CD4-positive, alpha-beta T cell (primary cell): ENCODE measurements around the gene ATL2. TPM values are rescaled to one million over a fixed set of nuclear protein-coding genes. Genes with fewer than 3 reads are reported as not detected.
"Not testable (repeated sequence)": the region's sequence is repeated elsewhere in the genome, so short reads cannot be mapped to it uniquely, and the experiment has no call there.

Experiments used
- ATAC-seq: fragments of 200-7000 bp; cut with Tn5 transposase; one replicate; pipeline ENCODE4 v1.10.0; 2022; ENCODE audit warnings: mild to moderate bottlenecking; ENCODE audit not compliant: poor library complexity
- CTCF ChIA-PET: fragments of 350-600 bp; sonication (Branson Sonifier 250); formaldehyde crosslinking; loops from one replicate; lab custom pipeline; 2021; ENCODE audit warnings: antibody characterized with exemption, inconsistent platforms; lab: Charles Lee
- POLR2A ChIA-PET: fragments of 350-600 bp; sonication (Branson Sonifier 250); formaldehyde crosslinking; loops from one replicate; lab custom pipeline; 2021; ENCODE audit warnings: antibody characterized with exemption, inconsistent platforms; lab: Charles Lee
- DNase-seq, 14 experiments: peaks; one replicate each; pipeline ENCODE4 v3.0.0-alpha.2; 2013 to 2020; ENCODE audit warnings: mixed read lengths in 2 of 14
- H3K27ac ChIP-seq, 2 donors: one replicate each; pipeline versions ENCODE4 v1.5.1 to v1.7.0; 2013; ENCODE audit warnings: low read length in 2 of 2, low read depth in 1 of 2, mild to moderate bottlenecking in 1 of 2
- H3K27me3 ChIP-seq, 2 experiments: 1 replicate in 1 of 2; 2 replicates in 1 of 2; pipeline versions ENCODE4 v1.6.1 to v1.7.0; 2013; ENCODE audit warnings: low read length in 2 of 2, control low read depth in 1 of 2, mild to moderate bottlenecking in 1 of 2, moderate library complexity in 1 of 2; ENCODE audit not compliant: insufficient read depth in 2 of 2, control insufficient read depth in 1 of 2
- H3K36me3 ChIP-seq: one replicate; pipeline ENCODE4 v1.6.1; 2013; ENCODE audit warnings: low read length, control low read depth; ENCODE audit not compliant: insufficient read depth
- H3K4me1 ChIP-seq: one replicate; pipeline ENCODE4 v1.6.1; 2013; ENCODE audit warnings: low read length, control low read depth; ENCODE audit not compliant: insufficient read depth
- H3K4me3 ChIP-seq: one replicate; pipeline ENCODE4 v1.5.1; 2013; ENCODE audit warnings: mild to moderate bottlenecking, low read length, moderate library complexity
- H3K9me3 ChIP-seq, 2 experiments: 1 replicate in 1 of 2; 2 replicates in 1 of 2; pipeline versions ENCODE4 v1.6.1 to v1.7.0; 2013; ENCODE audit warnings: low read length in 2 of 2, mild to moderate bottlenecking in 2 of 2, control low read depth in 1 of 2, moderate library complexity in 1 of 2; ENCODE audit not compliant: control insufficient read depth in 1 of 2, insufficient read depth in 1 of 2
- H3K27ac Mint-ChIP-seq: one replicate; pipeline ENCODE4 v1.8.0; 2020; ENCODE audit warnings: mixed read lengths
- H3K27me3 Mint-ChIP-seq: one replicate; pipeline ENCODE4 v1.8.0; 2021; ENCODE audit warnings: mixed read lengths
- H3K36me3 Mint-ChIP-seq: one replicate; pipeline ENCODE4 v1.8.0; 2021; ENCODE audit warnings: low read depth, mixed read lengths
- H3K4me1 Mint-ChIP-seq: one replicate; pipeline ENCODE4 v1.8.0; 2021; ENCODE audit warnings: low read depth, mixed read lengths
- H3K4me3 Mint-ChIP-seq: one replicate; pipeline ENCODE4 v1.8.0; 2020; ENCODE audit warnings: mild to moderate bottlenecking, mixed read lengths
- H3K9me3 Mint-ChIP-seq: one replicate; pipeline ENCODE4 v1.8.0; 2020; ENCODE audit warnings: mixed read lengths
- intact Hi-C, 2 experiments: fragments of 100-400 bp; cut with DNase I in 1 of 2; cut with micrococcal nuclease in 1 of 2; formaldehyde crosslinking; loops; one replicate each; pipeline versions ENCODE4 v1.15.1 to v1.9.0; 2023 to 2025; cut with DNase I, micrococcal nuclease
- total RNA-seq, 174 experiments: library from RNA in 2 of 174; stranded (reverse) in 2 of 174; gene quantifications; one replicate each; pipeline ENCODE4 v1.2.3 and lab custom pipeline; 2021 to 2026
- TF ChIP-seq, protein P1 (sequence below): fragments of 200-600 bp; IDR thresholded peaks from one replicate; pipeline ENCODE4 v1.8.0; 2022; ENCODE audit warnings: antibody characterized with exemption, mild to moderate bottlenecking

ATL2 gene
- total RNA-seq, 2 experiments from 2014 or later, result 85.5 to 91.7 TPM

DNA sequence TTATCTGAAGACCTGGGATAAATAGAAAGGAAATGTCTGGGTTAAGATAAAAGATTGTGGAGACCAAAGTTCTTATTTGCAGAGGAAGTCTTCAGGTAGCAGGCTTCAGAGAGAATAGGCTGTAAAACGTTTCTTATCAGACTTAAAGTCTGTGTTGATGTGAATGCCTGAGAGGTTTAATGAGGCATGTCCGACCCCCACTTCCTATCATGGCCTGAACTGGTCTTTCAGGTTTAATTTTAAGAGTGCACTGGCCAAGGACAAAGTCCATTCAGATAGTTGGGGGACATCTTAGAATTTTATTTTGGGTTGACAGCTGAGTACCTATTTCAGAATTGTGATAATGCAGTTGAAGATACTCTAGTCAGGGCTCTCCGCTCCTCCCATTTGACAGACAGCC lies 92.1 kb downstream of the ATL2 start:
- intact Hi-C loops, result no loop called here
- Histone ChIP-seq H3K36me3 (no peaks in the 10 kb centered on the region), H3K4me1 (peaks cover 3% of the 10 kb centered on the region), H3K27me3 (peaks cover 0 to 9% of the 10 kb centered on the region in 2 experiments), H3K4me3 (no peak overlapping the region), H3K9me3 (no peaks in the 10 kb centered on the region), H3K27ac (no peak overlapping the region)
- Mint-ChIP-seq H3K27ac (peak overlapping the region; percentile 7), H3K27me3 (peaks cover 23% of the 10 kb centered on the region), H3K9me3 (no peaks in the 10 kb centered on the region), H3K36me3 (no peaks in the 10 kb centered on the region), H3K4me1 (peaks cover 21% of the 10 kb centered on the region), H3K4me3 (no peak overlapping the region)
- DNase-seq, result no peak
- ChIA-PET CTCF (no interaction called here), POLR2A (no interaction called here)
- TF ChIP-seq, protein P1, sequence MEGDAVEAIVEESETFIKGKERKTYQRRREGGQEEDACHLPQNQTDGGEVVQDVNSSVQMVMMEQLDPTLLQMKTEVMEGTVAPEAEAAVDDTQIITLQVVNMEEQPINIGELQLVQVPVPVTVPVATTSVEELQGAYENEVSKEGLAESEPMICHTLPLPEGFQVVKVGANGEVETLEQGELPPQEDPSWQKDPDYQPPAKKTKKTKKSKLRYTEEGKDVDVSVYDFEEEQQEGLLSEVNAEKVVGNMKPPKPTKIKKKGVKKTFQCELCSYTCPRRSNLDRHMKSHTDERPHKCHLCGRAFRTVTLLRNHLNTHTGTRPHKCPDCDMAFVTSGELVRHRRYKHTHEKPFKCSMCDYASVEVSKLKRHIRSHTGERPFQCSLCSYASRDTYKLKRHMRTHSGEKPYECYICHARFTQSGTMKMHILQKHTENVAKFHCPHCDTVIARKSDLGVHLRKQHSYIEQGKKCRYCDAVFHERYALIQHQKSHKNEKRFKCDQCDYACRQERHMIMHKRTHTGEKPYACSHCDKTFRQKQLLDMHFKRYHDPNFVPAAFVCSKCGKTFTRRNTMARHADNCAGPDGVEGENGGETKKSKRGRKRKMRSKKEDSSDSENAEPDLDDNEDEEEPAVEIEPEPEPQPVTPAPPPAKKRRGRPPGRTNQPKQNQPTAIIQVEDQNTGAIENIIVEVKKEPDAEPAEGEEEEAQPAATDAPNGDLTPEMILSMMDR, result no peak
- no peak for ATAC-seq

DNA sequence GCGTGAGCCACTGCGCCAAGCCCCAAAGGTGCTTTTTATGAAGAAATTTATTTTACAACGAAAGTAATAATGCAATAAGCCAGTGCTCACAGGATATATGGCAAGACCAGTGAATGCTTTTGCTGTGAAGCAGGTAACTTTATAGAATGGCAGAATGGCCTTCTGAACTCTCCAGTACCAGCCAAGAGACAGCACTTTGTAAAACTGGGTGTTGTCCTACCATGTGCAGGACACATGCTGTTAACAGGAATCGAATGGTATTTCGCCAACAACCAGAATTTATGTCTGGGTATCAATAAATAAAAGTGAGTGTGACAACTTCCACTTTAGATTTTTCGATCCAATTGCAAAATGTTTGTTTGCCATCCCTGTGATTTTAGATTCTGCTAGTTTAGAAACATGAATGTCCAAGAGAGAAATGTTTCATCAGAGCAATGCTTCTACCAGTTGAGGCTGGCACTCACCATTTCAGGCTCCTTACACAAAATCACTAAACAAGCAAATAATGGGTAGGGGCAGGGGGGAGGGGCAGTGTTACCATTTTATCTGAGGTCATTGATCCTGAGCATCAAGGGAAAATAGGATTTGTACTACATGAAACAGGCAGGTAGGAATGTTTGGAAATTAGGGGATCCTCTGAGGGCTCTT lies 95.9 kb downstream of the ATL2 start:
- H3K27ac Mint-ChIP-seq, result no peak overlapping the region
- H3K36me3 Mint-ChIP-seq, result no peaks in the 10 kb centered on the region
- H3K36me3 ChIP-seq, result no peaks in the 10 kb centered on the region
- H3K27ac ChIP-seq, result no peak overlapping the region
- no peak overlapping the region for H3K4me3 ChIP-seq
- POLR2A ChIA-PET, result no interaction called here
- peaks cover 3% of the 10 kb centered on the region for H3K4me1 ChIP-seq
- DNase-seq (no peak), ATAC-seq (no peak)
- peaks cover 7% of the 10 kb centered on the region for H3K27me3 Mint-ChIP-seq
- no peaks in the 10 kb centered on the region for H3K9me3 Mint-ChIP-seq
- H3K4me1 Mint-ChIP-seq, result peaks cover 21% of the 10 kb centered on the region
- TF ChIP-seq, protein P1, result no peak
- no peak overlapping the region for H3K4me3 Mint-ChIP-seq
- intact Hi-C loops, result no loop called here
- H3K9me3 ChIP-seq, result no peaks in the 10 kb centered on the region
- H3K27me3 ChIP-seq, result no peaks in the 10 kb centered on the region
- CTCF ChIA-PET, result no interaction called here

DNA sequence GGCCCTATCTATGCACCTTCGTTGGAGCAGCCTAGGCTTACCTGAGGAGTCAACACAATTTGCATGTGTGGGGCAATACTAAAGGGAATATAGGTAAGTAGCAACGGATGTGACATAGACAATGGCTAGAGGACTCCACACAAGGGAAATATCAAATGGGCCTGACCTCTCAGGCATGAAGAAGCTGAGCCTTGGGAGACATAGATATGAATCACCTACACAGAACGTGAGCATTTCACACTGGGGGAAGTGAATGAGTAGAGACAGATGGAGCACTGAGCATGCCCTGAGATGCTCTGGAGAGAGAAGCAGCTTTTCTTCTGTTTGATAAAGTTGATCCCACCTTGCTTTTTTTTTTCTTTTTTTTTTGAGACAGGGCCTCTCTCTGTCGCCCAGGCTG lies 97.9 kb downstream of the ATL2 start:
- DNase-seq (no peak), ATAC-seq (no peak)
- H3K4me1 ChIP-seq, result no peaks in the 10 kb centered on the region
- Mint-ChIP-seq H3K4me3 (no peak overlapping the region), H3K4me1 (peaks cover 4% of the 10 kb centered on the region), H3K36me3 (no peaks in the 10 kb centered on the region), H3K27ac (no peak overlapping the region), H3K27me3 (peaks cover 7% of the 10 kb centered on the region), H3K9me3 (no peaks in the 10 kb centered on the region)
- ChIA-PET POLR2A (no interaction called here), CTCF (no interaction called here)
- H3K9me3 ChIP-seq, result no peaks in the 10 kb centered on the region
- H3K27ac ChIP-seq, result no peak overlapping the region
- TF ChIP-seq, protein P1, result no peak
- intact Hi-C loops, result loop anchor here (10.0 kb wide), 2 partner anchors 384 to 1494 kb away; no protein-coding TSS in a partner anchor
- no peaks in the 10 kb centered on the region for H3K27me3 ChIP-seq
- H3K36me3 ChIP-seq, result no peaks in the 10 kb centered on the region
- no peak overlapping the region for H3K4me3 ChIP-seq

DNA sequence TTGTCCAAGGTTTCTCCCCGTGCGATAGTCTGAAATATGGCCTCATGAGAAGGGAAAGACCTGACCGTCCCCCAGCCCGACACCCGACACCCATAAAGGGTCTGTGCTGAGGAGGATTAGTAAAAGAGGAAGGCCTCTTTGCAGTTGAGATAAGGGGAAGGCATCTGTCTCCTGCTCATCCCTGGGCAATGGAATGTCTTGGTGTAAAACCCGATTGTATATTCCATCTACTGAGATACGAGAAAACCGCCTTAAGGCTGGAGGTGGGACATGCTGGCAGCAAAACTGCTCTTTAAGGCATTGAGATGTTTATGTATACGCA lies 99.0 kb downstream of the ATL2 start:
- H3K27ac ChIP-seq, H3K27me3 ChIP-seq, ATAC-seq, H3K4me3 ChIP-seq, H3K4me1 ChIP-seq, DNase-seq, H3K36me3 Mint-ChIP-seq, H3K27me3 Mint-ChIP-seq, POLR2A ChIA-PET, H3K9me3 ChIP-seq, H3K4me3 Mint-ChIP-seq, H3K9me3 Mint-ChIP-seq, H3K36me3 ChIP-seq, H3K27ac Mint-ChIP-seq, CTCF ChIA-PET, H3K4me1 Mint-ChIP-seq: not testable (repeated sequence)
- intact Hi-C loops, result loop anchor here (10.0 kb wide), 2 partner anchors 383 to 1493 kb away; no protein-coding TSS in a partner anchor
